Activated T-helper 1 cell treated with Interleukin-2 at 50 U/mL for 16 hours (primary cell): ENCODE measurements around the gene MCU.
"Not testable (repeated sequence)": the region's sequence is repeated elsewhere in the genome, so short reads cannot be mapped to it uniquely, and the experiment has no call there.

ENCODE experiments used
- DNase-seq: peaks from one replicate; pipeline ENCODE4 v3.0.0-alpha.2; 2020; ENCODE audit warnings: low read depth

The MCU gene

GRCh38 chr10:72731916-72732419 is 40.0 kb downstream of the MCU start:
- DNase-seq: no peak

GRCh38 chr10:72732521-72732920 is 40.6 kb downstream of the MCU start:
- no peak for DNase-seq

GRCh38 chr10:72733989-72734388 is 42.0 kb downstream of the MCU start:
- DNase-seq: no peak

GRCh38 chr10:72735288-72735936 is 43.5 kb downstream of the MCU start:
- DNase-seq: no peak

- DNase-seq: no peak
Measured at GRCh38 chr10:72736176-72736827, 44.4 kb downstream of the MCU start.

DNA sequence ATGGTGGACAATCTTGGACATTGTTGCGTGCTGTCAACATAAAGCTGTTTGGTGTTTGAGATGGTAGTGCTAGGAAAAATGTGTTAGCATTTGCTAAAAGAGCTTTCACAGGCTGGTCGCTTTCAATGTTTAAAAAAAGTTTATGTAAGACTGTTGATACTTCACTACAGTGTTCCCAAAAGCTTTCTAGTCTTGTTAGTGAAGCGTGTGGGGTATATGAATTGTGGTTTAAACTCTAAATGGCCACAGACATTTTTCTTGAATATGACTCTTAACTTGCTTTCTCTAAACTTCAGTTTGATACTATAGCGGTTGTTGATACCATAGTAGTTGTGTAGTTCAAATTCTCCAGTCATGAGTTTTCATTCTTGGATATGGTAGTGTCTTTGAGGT is 44.9 kb downstream of the MCU start:
- DNase-seq: no peak

DNA sequence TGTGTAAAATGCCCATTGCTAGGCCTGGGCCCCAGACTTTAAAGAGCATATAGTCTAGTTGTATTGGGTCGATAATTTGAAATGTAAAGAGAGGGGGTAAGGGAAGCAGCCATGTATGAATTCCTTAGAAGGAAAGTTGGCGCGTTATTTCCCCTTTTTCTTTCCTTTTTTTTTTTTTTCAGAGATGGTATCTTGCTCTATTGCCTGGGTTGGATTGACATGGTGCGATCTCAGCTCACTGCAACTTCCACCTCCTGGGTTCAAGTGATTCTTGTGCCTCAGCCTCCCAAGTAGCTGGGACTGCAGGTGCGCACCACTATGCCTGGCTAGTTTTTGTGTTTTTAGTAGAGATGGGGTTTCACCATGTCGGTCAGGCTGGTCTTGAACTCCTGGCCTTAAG is 45.4 kb downstream of the MCU start:
- not testable (repeated sequence) for DNase-seq

DNA sequence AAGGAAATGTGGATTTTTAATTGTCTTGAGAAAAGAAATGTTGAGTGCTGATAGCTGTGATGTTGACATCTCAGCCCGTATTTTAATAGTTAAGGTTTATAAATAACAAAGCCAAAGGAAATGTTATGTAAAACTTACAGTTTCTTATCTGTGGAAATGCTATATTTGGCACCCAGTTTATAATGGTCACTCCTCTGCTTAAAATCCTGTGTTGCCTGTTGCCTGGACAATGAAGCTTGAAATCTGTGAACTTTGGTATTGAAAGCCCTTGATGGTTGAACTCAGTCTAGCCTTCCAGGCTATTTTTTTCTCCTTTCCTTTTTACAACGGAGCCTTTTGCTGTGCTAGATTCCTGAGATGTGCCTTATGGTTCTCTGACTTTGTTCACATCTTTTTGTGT is 46.5 kb downstream of the MCU start:
- no peak for DNase-seq

DNA sequence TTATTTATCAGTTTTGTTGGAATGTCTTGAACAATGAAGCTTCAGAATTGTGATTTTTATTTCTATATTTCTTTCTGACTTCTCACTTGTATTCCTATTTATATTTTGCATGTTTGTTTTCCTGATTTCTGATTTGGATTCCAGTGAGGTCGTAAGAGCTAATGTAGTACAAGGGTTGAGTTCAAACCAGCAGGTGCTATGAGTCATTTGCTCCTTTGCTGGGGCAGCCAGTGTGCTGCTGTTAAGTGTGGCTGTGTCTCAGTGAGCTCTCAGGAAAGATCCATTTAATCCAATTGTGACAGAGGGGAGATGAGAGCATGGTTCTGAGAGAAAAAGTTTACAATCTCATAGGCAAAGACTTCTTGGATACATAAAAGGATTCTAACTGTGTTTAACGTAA is 48.6 kb downstream of the MCU start:
- no peak for DNase-seq

- no peak for DNase-seq
Measured at GRCh38 chr10:72742092-72742491, 50.1 kb downstream of the MCU start.

GRCh38 chr10:72742797-72743196 is 50.9 kb downstream of the MCU start:
- no peak for DNase-seq

GRCh38 chr10:72744566-72744965 is 52.6 kb downstream of the MCU start:
- no peak for DNase-seq

GRCh38 chr10:72746426-72747363 is 54.8 kb downstream of the MCU start:
- no peak for DNase-seq

DNA sequence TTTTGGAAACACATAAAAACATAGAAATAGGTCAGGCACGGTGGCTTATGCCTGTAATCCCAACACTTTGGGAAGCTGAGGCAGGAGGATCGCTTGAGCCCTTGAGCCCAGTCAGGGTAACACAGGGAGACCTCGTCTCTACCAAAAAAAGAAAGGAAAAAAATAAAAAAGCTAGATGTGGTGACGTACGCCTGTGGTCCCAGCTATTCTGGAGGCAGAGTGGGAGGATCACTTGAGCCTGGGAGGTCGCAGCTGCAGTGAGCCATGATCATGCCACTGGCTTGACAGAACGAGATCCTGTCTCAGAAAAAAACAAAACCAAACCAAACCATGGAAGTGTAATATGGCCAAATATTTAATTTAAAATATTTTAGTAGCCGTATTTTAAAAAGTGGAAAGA is 55.6 kb downstream of the MCU start:
- DNase-seq: no peak

DNA sequence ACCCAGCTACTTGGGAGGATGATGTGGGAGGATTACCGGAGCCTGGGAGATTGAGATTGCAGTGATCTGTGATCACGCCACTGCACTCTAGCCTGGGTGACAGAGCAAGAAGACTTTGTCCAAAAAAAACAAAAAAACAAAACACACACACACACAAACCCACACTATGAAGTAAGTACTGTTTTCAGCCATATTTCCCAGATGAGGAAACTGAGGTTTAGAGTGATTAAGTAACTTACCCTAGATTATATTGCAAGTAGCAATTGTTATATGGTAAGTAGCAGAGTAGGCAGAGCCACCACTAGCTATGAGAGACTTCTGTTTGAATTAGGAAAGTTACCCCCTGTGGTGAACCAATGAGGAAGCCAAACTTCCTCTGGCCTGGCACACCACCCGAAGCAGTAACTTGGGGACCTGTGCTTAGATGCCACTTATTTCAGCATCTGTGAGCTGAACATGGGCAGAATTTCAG is 61.9 kb downstream of the MCU start:
- no peak for DNase-seq

GRCh38 chr10:72754275-72755032 is 62.5 kb downstream of the MCU start:
- DNase-seq: no peak

DNA sequence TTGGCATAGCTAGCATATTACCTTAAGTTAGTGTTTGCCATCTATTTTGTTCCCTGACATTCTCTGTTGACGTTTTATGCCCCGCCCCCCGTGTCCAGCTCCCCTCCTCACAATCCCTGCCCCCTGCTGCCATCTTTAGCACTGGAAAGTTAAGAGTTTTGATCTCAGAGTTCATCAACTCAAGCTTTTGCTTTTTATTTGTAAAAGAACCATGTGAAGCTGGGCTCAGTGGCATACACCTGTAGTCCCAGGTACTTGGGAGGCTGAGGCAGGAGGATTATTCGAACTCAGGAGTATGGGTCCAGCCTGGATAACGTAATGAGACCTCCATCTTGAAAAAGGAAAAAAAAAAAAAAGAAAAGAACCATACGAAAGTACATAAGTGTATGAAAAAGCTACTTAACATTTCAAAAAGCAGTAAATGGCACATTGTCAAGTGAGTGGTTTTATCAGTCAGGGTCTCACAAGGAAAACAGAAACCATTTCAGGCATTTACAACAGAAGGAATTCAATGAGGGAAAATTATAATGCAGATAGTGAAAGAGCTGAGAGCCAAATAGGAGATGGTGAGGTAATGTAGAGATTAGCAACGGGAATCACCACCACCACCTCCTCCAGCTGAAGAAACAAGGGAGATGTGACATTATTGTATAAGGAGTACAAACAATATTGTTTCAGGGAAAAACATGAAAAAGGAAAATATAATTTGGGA is 64.9 kb downstream of the MCU start:
- DNase-seq: no peak

GRCh38 chr10:72757732-72758131 is 65.8 kb downstream of the MCU start:
- DNase-seq: no peak

DNA sequence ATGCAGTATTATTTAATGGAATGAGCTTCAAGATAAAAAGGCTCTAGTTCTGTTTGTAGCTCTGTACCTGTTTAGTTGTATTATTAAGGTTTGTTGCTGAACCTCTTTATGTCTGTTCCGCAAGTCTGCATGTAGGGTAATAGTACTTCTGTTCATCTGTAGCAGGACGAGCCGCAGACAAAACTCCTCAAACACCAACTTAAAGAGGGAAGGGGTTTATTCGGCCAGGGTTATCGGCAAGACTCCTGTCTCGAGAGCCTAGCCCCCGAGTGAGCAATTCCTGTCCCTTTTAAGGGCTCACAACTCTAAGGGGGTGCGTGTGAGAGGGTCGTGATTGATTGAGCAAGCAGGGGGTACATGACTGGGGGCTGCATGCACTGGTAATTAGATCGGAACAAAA is 67.0 kb downstream of the MCU start:
- not testable (repeated sequence) for DNase-seq

- DNase-seq: no peak
Measured at GRCh38 chr10:72759584-72759983, 67.6 kb downstream of the MCU start.

DNA sequence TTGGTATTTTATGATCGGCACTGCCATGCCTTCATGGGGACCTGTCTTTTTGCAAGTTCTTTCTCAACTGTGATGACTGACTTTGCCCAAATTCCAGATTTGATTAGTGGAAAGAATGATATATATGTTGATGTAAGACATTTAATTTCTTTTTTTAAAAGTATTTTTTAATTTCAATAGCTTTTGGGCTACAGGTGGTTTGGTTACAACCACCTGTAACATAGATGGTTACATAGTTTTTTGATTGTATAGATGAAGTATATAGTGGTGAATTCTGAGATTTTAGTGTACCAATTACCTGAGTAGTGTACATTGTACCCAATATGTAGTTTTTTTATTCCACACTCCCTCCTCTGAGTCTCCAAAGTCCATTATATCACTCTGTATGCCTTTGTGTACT is 69.6 kb downstream of the MCU start:
- DNase-seq: no peak
